ENCODE data around the gene TMEM208. TPM values are rescaled to one million over a fixed set of nuclear protein-coding genes. Genes with fewer than 3 reads are reported as not detected.

TMEM208 gene
- total RNA-seq, 1 experiment from 2014 or later = 44.4 TPM

DNA sequence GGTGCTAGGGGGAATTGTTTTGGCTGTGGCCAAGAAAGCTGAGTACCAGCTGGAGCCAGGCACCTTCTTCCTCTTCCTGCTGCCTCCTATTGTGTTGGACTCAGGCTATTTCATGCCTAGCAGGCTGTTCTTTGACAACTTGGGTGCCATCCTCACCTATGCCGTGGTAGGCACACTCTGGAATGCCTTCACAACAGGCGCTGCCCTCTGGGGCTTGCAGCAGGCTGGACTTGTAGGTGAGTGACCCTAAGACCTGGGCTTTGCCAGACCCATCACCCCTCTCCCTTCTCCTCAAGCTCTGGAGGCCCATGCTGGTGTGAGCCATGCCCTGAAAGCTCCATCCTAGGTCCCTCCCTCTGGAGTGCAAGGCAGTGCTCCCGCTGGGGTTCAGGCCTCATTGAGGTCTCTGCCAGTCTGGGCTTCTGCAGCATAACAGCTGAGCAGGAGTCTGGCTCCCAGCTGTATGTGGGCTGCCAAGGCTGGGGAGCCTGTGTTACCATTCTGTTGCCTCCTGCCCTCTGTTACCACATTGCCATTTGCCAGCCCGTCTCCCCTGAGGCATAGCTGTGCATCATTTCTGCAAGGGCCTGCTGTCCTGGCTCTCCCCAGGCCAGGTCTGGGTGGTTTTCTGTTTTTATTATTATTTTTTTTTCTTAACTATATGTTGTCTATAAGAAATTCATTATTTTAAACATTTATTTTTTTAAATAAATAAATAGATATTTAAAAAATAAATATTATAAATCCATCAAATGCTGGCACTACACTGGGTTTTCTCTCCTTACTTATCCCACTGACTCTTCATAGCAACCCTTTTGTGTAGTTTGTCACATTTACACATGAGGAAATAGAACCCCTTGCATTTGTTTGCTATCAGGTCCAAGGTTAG is 25.9 kb downstream of the TMEM208 start:
- Mint-ChIP-seq H3K9me3 (ENCODE audit: unreplicated experiment) (no peaks in the 10 kb centered on the region), H3K27me3 (ENCODE audit: insufficient read depth, unreplicated experiment) (peaks cover 18% of the 10 kb centered on the region), H3K4me1 (ENCODE audit: insufficient read depth, unreplicated experiment) (peaks cover 8% of the 10 kb centered on the region), H3K27ac (ENCODE audit: low read depth, unreplicated experiment) (no peak overlapping the region), H3K4me3 (ENCODE audit: unreplicated experiment) (no peak overlapping the region), H3K36me3 (ENCODE audit: insufficient read depth, unreplicated experiment) (no peaks in the 10 kb centered on the region)
- no peak for DNase-seq (ENCODE audit: unreplicated experiment)
- ChIA-PET POLR2A (no interaction called here), CTCF (interaction anchor here (0.5 to 1.0 kb wide), 5 partner anchors 14 to 216 kb away, joined by 3 to 4 read pairs (median 3); no protein-coding TSS in a partner anchor)
- intact Hi-C loops (cut with micrococcal nuclease) = no loop called here
- no TSS peak for BruUV-seq (replicated peaks)
- TF ChIP-seq, protein P1, sequence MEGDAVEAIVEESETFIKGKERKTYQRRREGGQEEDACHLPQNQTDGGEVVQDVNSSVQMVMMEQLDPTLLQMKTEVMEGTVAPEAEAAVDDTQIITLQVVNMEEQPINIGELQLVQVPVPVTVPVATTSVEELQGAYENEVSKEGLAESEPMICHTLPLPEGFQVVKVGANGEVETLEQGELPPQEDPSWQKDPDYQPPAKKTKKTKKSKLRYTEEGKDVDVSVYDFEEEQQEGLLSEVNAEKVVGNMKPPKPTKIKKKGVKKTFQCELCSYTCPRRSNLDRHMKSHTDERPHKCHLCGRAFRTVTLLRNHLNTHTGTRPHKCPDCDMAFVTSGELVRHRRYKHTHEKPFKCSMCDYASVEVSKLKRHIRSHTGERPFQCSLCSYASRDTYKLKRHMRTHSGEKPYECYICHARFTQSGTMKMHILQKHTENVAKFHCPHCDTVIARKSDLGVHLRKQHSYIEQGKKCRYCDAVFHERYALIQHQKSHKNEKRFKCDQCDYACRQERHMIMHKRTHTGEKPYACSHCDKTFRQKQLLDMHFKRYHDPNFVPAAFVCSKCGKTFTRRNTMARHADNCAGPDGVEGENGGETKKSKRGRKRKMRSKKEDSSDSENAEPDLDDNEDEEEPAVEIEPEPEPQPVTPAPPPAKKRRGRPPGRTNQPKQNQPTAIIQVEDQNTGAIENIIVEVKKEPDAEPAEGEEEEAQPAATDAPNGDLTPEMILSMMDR (IDR thresholded peaks at IDR 0.05; ENCODE audit: unreplicated experiment) = no peak

DNA sequence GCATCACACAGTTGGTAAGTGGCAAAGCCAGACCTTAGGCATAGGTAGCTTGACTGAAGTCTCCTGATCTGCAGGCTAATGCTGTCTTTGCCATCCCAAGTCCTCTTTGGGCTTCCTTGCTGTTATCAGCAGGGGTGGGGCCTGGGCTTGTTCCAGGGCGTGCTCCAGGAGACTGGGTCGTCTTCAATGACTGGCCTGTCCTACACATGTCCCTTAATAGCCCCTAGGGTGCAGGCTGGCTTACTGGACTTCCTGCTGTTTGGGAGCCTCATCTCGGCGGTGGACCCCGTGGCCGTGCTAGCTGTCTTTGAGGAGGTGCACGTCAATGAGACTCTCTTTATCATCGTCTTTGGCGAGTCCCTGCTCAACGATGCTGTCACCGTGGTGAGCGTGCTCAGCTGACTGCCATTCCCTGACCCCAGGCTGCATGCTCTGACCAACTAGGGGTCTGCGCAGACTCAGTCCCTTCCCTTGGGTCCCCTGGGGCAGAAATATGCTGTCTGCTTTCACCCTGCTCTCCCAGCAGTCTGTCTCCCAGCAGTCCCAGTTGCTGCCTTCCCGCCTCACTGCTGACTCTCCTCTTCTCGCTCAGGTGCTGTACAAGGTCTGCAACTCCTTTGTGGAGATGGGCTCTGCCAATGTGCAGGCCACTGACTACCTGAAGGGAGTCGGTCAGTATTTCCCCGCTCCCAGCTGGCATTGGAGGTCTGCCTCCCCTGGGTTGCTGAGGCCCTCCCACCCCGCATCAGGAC is 28.0 kb downstream of the TMEM208 start:
- POLR2A ChIA-PET = no interaction called here
- no peak for DNase-seq (ENCODE audit: unreplicated experiment)
- CTCF ChIA-PET = interaction anchor here (0.6 kb wide), 1 partner anchor 7 kb away, joined by 3 read pairs; no protein-coding TSS in a partner anchor
- no peaks in the 10 kb centered on the region for H3K36me3 Mint-ChIP-seq (ENCODE audit: insufficient read depth, unreplicated experiment)
- H3K27me3 Mint-ChIP-seq (ENCODE audit: insufficient read depth, unreplicated experiment) = peaks cover 7% of the 10 kb centered on the region
- intact Hi-C loops (cut with micrococcal nuclease) = no loop called here
- H3K9me3 Mint-ChIP-seq (ENCODE audit: unreplicated experiment) = no peaks in the 10 kb centered on the region
- H3K4me3 Mint-ChIP-seq (ENCODE audit: unreplicated experiment) = no peak overlapping the region
- BruUV-seq (replicated peaks) = no TSS peak
- H3K4me1 Mint-ChIP-seq (ENCODE audit: insufficient read depth, unreplicated experiment) = no peaks in the 10 kb centered on the region
- TF ChIP-seq, protein P1 (IDR thresholded peaks at IDR 0.05; ENCODE audit: unreplicated experiment) = no peak
- no peak overlapping the region for H3K27ac Mint-ChIP-seq (ENCODE audit: low read depth, unreplicated experiment)

DNA sequence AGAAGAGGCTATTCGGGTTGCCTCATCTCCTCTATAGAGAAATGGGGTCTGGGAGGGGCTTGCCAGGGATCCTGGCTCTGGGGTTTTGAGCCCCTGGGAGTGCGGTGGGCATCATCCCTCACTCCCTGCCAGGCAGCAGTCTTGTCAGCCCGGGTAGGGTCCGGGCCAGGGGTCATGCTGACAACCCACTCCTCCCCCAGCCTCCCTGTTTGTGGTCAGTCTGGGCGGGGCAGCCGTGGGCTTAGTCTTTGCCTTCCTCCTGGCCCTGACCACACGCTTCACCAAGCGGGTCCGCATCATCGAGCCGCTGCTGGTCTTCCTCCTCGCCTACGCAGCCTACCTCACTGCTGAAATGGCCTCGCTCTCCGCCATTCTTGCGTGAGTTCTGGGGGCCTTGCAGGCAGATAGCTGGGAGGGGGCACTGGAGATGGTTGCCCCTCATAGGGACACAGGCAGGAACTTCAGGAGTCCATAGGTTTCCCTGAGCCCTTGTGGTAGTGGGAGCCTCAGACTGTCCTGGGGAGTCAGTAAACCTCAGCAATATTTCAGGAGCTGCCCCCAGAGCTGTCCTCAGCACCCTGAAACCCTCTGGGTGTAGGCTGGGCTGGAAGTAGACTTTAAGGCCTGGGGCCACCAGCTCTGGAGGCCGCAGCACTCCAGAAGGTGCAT is 28.8 kb downstream of the TMEM208 start:
- TF ChIP-seq, protein P1 (IDR thresholded peaks at IDR 0.05; ENCODE audit: unreplicated experiment) = no peak

More for the DNA sequence above, 28.8 kb downstream of the TMEM208 start:
- H3K27me3 Mint-ChIP-seq (ENCODE audit: insufficient read depth, unreplicated experiment) = no peaks in the 10 kb centered on the region
- H3K36me3 Mint-ChIP-seq (ENCODE audit: insufficient read depth, unreplicated experiment) = no peaks in the 10 kb centered on the region
- ChIA-PET POLR2A (no interaction called here), CTCF (interaction anchor here (0.6 kb wide), 2 partner anchors 8 to 160 kb away, joined by 3 read pairs; partner anchors contain the start of gene ZDHHC1)
- no peak overlapping the region for H3K27ac Mint-ChIP-seq (ENCODE audit: low read depth, unreplicated experiment)
- no TSS peak for BruUV-seq (replicated peaks)
- intact Hi-C loops (cut with micrococcal nuclease) = no loop called here
- no peaks in the 10 kb centered on the region for H3K9me3 Mint-ChIP-seq (ENCODE audit: unreplicated experiment)
- no peak for DNase-seq (ENCODE audit: unreplicated experiment)
- H3K4me1 Mint-ChIP-seq (ENCODE audit: insufficient read depth, unreplicated experiment) = no peaks in the 10 kb centered on the region
- no peak overlapping the region for H3K4me3 Mint-ChIP-seq (ENCODE audit: unreplicated experiment)
